BLaER1 (cell line): Measurements from ENCODE around the gene SAE1.
"Not testable (repeated sequence)": the region's sequence is repeated elsewhere in the genome, so short reads cannot be mapped to it uniquely, and the experiment has no call there.

Experiments
- H3K27ac ChIP-seq: shearing (Covaris generic); formaldehyde crosslinking; 2 replicates; pipeline ENCODE4 v1.8.1; 2022
- H3K27me3 ChIP-seq: shearing (Covaris generic); formaldehyde crosslinking; 2 replicates; pipeline ENCODE4 v1.8.1; 2022
- H3K36me3 ChIP-seq: shearing (Covaris generic); formaldehyde crosslinking; 2 replicates; pipeline ENCODE4 v1.8.1; 2022
- H3K4me1 ChIP-seq: shearing (Covaris generic); formaldehyde crosslinking; 2 replicates; pipeline ENCODE4 v1.8.1; 2022
- H3K4me2 ChIP-seq: shearing (Covaris generic); formaldehyde crosslinking; 2 replicates; pipeline ENCODE4 v1.8.1; 2022
- H3K4me3 ChIP-seq: shearing (Covaris generic); formaldehyde crosslinking; 2 replicates; pipeline ENCODE4 v1.8.1; 2022
- H3K9ac ChIP-seq: shearing (Covaris generic); formaldehyde crosslinking; 2 replicates; pipeline ENCODE4 v1.8.1; 2022
- H3K9me3 ChIP-seq: shearing (Covaris generic); formaldehyde crosslinking; 2 replicates; pipeline ENCODE4 v1.8.1; 2022
- H4K20me1 ChIP-seq: shearing (Covaris generic); formaldehyde crosslinking; 2 replicates; pipeline ENCODE4 v1.8.1; 2022
- Cebpa-rat ChIP-seq: shearing (Covaris generic); IDR thresholded peaks from 2 replicates; pipeline ENCODE4 v1.8.1; 2022

Gene SAE1

DNA sequence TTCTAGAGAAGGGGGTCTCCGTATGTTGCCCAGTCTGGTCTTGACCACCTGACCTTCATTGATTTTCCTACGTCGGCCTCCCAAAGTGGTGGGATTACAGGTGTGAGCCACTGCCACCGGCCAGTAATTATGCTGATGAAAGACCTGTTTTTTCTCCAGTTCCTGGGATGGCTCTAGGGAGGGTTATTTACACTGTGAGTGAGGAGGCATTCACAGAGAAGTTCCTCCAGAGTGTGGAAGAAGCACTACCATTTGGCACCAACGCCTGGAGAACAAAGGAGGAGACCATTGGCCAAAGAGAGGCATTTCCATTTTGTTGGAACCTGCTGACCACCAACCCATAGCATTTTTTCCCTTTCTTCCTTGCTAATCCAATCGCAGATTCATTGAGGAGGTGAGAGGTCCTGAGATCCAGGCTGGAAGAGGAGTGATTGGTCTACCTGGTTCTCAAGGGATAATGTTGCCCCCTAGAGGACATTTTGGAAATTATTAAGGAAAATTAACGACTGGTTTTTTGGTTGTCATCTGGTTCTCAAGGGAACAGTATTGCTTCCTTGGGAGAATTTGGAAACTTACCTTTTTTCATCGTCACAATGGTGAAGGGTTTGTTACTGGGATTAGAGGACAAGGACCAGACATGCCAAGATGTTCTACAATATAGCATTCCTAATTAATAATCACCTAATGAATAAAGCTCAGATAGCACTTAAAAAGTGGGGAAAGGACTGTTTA, 5.5 kb upstream of the SAE1 start:
- no peak for TF ChIP-seq Cebpa-rat
- H3K27ac ChIP-seq, result no peak overlapping the region
- H3K9ac ChIP-seq, result no peak overlapping the region
- H3K4me3 ChIP-seq, result no peak overlapping the region
- H4K20me1 ChIP-seq, result no peaks in the 10 kb centered on the region
- H3K27me3 ChIP-seq, result no peaks in the 10 kb centered on the region
- H3K36me3 ChIP-seq, result no peaks in the 10 kb centered on the region
- no peaks in the 10 kb centered on the region for H3K9me3 ChIP-seq
- H3K4me2 ChIP-seq, result no peak overlapping the region
- H3K4me1 ChIP-seq, result peaks cover 4% of the 10 kb centered on the region; the same call in 1 of the 2 replicates

DNA sequence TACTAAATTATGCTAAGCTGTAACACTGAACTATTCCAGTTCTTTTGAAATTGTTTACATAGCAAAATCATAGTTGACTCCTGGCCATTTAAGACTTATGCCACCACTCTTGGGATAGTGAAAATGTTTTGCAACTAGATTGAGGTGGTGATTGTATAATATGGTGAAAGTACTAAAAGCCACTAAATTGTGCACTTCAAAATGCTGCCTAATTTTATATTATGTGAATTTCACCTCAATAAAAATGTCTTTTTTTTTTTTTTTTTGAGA, 5.0 kb upstream of the SAE1 start:
- no peak overlapping the region for H3K9ac ChIP-seq
- no peak for TF ChIP-seq Cebpa-rat
- no peaks in the 10 kb centered on the region for H3K36me3 ChIP-seq
- H3K27me3 ChIP-seq, result no peaks in the 10 kb centered on the region
- H3K4me3 ChIP-seq, result no peak overlapping the region
- H4K20me1 ChIP-seq, result no peaks in the 10 kb centered on the region
- peaks cover 4% of the 10 kb centered on the region; the same call in 1 of the 2 replicates for H3K4me1 ChIP-seq
- H3K9me3 ChIP-seq, result no peaks in the 10 kb centered on the region
- no peak overlapping the region for H3K4me2 ChIP-seq
- no peak overlapping the region for H3K27ac ChIP-seq

GRCh38 chr19:47129579-47129978, 1.1 kb upstream of the SAE1 start:
- H3K27ac ChIP-seq, result no peak overlapping the region
- no peaks in the 10 kb centered on the region for H3K27me3 ChIP-seq

GRCh38 chr19:47130120-47130588, 481 bp upstream of the SAE1 start:
- Histone ChIP-seq H3K4me3 (0 out of 2 replicates have a peak overlapping the region, but pooled peaks have one; percentile 97), H3K36me3 (peaks cover 28% of the 10 kb centered on the region), H3K9ac (no peak overlapping the region), H3K27ac (no peak overlapping the region), H4K20me1 (peaks cover 42% of the 10 kb centered on the region), H3K4me2 (peak overlapping the region; percentile 91), H3K4me1 (peaks cover 34% of the 10 kb centered on the region), H3K27me3 (no peaks in the 10 kb centered on the region), H3K9me3 (no peaks in the 10 kb centered on the region)
- no peak for TF ChIP-seq Cebpa-rat

More at GRCh38 chr19:47129579-47129978, 1.1 kb upstream of the SAE1 start:
- H3K36me3 ChIP-seq, result peaks cover 25% of the 10 kb centered on the region
- H3K4me1 ChIP-seq, result peaks cover 31% of the 10 kb centered on the region
- H4K20me1 ChIP-seq, result peaks cover 36% of the 10 kb centered on the region
- H3K9ac ChIP-seq, result no peak overlapping the region
- no peak overlapping the region for H3K4me3 ChIP-seq
- TF ChIP-seq Cebpa-rat, result no peak
- H3K4me2 ChIP-seq, result no peak overlapping the region
- no peaks in the 10 kb centered on the region for H3K9me3 ChIP-seq

- Histone ChIP-seq H3K27ac (peak overlapping the region; percentile 97; the same call in 1 of the 2 replicates), H3K4me3 (peak overlapping the region; percentile 97), H3K27me3 (no peaks in the 10 kb centered on the region), H3K4me2 (peak overlapping the region; percentile 91), H4K20me1 (peaks cover 63% of the 10 kb centered on the region), H3K36me3 (peaks cover 50% of the 10 kb centered on the region), H3K4me1 (peaks cover 40% of the 10 kb centered on the region), H3K9ac (peak overlapping the region; percentile 98), H3K9me3 (no peaks in the 10 kb centered on the region)
- no peak for TF ChIP-seq Cebpa-rat
Observed at GRCh38 chr19:47132194-47132852, 1.7 kb downstream of the SAE1 start.

DNA sequence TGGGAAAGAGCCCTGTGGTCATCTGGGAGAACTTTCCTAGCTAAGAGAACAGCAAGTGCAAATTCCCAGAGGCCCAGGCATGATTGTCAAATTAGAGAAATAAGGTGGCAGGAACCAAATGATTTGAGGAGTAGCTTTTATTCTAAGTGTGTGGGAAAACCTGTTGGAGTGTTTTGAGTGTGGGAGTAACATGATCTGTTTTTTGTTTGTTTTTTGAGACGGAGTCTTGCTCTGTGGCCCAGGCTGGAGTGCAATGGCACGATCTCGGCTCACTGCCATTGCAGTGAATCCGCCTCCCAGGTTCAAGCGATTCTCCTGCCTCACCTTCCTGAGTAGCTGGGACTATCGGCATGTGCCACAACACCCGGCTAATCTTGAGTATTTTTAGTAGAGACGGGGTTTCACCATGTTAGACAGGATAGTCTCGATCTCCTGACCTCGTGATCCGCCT, 2.4 kb downstream of the SAE1 start:
- peak overlapping the region; percentile 98; the same call in 1 of the 2 replicates for H3K9ac ChIP-seq
- H3K36me3 ChIP-seq, result peaks cover 57% of the 10 kb centered on the region
- TF ChIP-seq Cebpa-rat, result no peak
- no peaks in the 10 kb centered on the region for H3K27me3 ChIP-seq
- H3K27ac ChIP-seq, result no peak overlapping the region
- H3K9me3 ChIP-seq, result no peaks in the 10 kb centered on the region
- peak overlapping the region; percentile 91 for H3K4me2 ChIP-seq
- no peak overlapping the region for H3K4me3 ChIP-seq
- peaks cover 71% of the 10 kb centered on the region for H4K20me1 ChIP-seq
- H3K4me1 ChIP-seq, result peaks cover 40% of the 10 kb centered on the region

- no peak for TF ChIP-seq Cebpa-rat
- Histone ChIP-seq H3K27ac (no peak overlapping the region), H3K9me3 (no peaks in the 10 kb centered on the region), H3K4me1 (peaks cover 40% of the 10 kb centered on the region), H3K4me2 (peak overlapping the region; percentile 34), H3K36me3 (peaks cover 72% of the 10 kb centered on the region), H3K9ac (peak overlapping the region; percentile 48), H3K4me3 (no peak overlapping the region), H3K27me3 (no peaks in the 10 kb centered on the region), H4K20me1 (peaks cover 86% of the 10 kb centered on the region)
Observed at GRCh38 chr19:47134545-47134944, 3.9 kb downstream of the SAE1 start.

DNA sequence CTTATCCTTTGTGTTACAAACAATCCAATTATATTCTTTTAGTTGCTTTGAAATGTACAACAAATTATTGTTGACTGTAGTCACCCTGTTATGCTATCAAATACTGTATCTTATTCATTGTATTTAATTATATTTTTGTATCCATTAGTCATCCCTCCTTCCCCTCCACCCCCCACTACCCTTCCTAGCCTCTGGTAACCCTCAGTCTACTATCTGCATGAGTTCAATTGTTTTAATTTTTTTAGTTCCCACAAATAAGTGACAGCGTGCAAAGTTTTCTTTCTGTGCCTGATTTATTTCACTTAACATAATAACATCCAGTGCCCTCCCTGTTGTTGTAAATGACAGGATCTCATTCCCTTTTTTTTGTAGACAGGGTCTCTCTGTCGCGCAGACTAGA, 4.5 kb downstream of the SAE1 start:
- Histone ChIP-seq H3K4me3 (no peak overlapping the region), H3K9ac (no peak overlapping the region; the same call in 1 of the 2 replicates), H3K4me1 (peaks cover 40% of the 10 kb centered on the region), H3K36me3 (peaks cover 77% of the 10 kb centered on the region), H4K20me1 (peaks cover 92% of the 10 kb centered on the region), H3K4me2 (peak overlapping the region; percentile 34; the same call in 1 of the 2 replicates), H3K27ac (no peak overlapping the region), H3K9me3 (no peaks in the 10 kb centered on the region), H3K27me3 (no peaks in the 10 kb centered on the region)
- no peak for TF ChIP-seq Cebpa-rat

DNA sequence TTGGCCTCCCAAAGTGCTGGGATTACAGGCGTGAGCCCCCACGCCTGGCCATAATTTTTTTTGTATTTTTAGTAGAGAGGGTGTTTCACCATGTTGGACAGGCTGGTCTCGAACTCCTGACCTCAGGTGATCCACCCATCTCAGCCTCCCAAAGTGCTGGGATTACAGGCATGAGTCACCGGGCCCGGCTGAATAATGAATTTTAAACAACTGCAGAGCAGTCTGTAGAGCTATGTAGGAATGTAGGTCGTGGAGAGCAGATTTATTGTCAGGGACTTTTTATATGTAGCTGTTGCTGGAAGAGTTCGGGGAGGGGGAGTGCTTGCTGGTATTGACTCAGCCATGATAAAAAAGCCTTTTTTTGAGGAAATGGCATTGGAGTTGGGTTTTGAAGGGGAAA, 10.6 kb downstream of the SAE1 start:
- H3K36me3 ChIP-seq, result peaks cover 97% of the 10 kb centered on the region
- not testable (repeated sequence) for H3K9ac ChIP-seq, H3K27me3 ChIP-seq, H3K9me3 ChIP-seq, H3K4me2 ChIP-seq, H3K27ac ChIP-seq, H3K4me3 ChIP-seq
- H4K20me1 ChIP-seq, result peaks cover 100% of the 10 kb centered on the region
- peaks cover 33% of the 10 kb centered on the region for H3K4me1 ChIP-seq

DNA sequence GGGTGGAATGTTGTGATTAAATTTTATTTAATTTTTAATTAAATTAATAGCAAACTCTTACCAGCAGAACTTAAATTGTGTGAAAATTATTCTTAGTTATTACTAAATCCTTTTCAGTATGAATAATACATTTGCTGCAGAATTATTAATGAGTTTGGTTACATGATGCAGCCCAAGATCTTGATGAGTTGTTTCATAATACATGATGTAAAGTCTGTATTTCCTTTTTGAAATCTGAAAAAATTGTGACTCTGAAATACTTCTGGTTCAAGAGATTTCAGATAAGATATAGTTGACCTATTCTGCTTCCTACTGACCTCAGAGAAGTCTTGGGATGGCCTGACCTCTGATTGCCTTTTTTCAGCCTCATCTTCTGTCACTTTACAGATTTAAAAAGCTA, 11.1 kb downstream of the SAE1 start:
- Histone ChIP-seq H3K4me3 (no peak overlapping the region), H3K27ac (no peak overlapping the region), H3K36me3 (peaks cover 97% of the 10 kb centered on the region), H3K9ac (no peak overlapping the region), H3K9me3 (no peaks in the 10 kb centered on the region), H3K4me1 (peaks cover 37% of the 10 kb centered on the region), H3K4me2 (no peak overlapping the region), H3K27me3 (no peaks in the 10 kb centered on the region), H4K20me1 (peaks cover 100% of the 10 kb centered on the region)
- TF ChIP-seq Cebpa-rat, result no peak
